Measurements from ENCODE around the gene DNAJC28.
A peak's percentile ranks its signal among the peaks of the same experiment; 100 is the strongest.
"Not testable (repeated sequence)": the region's sequence is repeated elsewhere in the genome, so short reads cannot be mapped to it uniquely, and the experiment has no call there.

The DNAJC28 gene, protein sequence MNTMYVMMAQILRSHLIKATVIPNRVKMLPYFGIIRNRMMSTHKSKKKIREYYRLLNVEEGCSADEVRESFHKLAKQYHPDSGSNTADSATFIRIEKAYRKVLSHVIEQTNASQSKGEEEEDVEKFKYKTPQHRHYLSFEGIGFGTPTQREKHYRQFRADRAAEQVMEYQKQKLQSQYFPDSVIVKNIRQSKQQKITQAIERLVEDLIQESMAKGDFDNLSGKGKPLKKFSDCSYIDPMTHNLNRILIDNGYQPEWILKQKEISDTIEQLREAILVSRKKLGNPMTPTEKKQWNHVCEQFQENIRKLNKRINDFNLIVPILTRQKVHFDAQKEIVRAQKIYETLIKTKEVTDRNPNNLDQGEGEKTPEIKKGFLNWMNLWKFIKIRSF

DNA sequence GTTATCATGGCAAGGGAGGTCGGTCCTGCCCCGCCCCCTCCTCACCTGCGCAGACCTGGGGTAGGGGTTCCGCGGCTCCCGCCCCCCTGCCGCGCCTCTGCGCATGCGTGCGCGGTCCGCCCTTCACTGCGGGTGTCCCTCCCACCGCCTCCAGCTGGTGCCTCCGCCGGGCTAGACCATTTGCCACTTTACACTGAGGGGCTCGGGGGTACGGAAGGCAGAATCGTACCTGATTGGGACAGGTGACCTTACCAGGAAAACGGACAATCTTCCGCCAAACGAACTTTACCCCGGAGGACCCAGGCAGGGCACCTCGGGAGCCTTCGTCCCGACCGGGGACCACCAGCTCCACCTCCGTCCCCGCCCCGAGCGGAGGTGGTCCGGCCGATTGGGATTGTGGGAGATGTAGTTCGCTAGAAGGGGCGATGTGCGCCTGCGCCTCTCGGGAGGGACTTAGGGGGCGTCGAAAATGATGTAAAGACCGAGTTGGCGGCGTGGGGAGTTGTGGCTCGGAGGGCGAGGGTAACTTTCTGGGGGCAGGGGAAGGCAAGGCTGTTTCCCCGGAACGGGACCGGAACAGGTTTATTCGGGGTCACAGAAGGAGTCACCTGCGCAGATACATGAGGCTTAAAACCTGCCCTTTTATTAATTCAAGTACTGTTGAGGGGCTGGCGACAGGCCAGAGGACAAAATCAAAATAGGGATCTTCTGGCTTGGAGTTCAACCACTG is at the start of gene DNAJC28:
Gene DNAJC28 (minus strand): TSS at position 344 of the 730 bp plus-strand sequence. CDS start 2,323 bp downstream, outside the sequence.
- in situ Hi-C loops (cut with HindIII; ENCODE audit: low pct_ligation_motif_present, low pct_unique_long_range_greater_than_20kb, low sequenced_read_pairs): no loop called here
- peak; percentile 90 for DNase-seq

DNA sequence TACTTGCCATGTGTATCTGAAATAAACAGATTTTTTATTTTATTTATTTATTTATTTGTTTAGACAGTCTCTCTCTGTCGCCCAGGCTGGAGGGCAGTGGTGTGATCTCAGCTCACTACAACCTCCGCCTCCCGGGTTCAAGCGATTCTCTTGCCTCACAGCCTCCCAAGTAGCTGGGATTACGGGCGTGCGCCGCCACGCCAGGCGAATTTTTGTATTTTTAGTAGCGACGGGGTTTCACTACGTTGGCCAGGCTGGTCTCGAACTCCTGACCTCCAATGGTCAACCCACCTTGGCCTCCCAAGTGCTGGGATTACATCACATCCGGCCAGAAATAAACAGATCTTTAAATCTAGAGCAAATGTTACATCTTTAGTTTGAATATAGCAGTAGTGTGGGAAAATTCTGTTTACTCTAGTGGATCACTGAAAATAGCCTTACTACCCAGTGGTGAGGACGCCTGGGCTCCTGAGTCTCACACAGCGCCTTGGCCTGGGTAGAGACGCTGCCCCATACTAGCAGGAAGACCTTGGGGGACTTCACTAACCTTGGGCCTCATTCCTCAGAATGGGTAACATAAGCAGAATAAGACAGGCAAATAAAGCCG is 49.7 kb upstream of the DNAJC28 start:
- peak; percentile 32 for DNase-seq
- in situ Hi-C loops (cut with HindIII; ENCODE audit: low pct_ligation_motif_present, low pct_unique_long_range_greater_than_20kb, low sequenced_read_pairs): no loop called here

DNA sequence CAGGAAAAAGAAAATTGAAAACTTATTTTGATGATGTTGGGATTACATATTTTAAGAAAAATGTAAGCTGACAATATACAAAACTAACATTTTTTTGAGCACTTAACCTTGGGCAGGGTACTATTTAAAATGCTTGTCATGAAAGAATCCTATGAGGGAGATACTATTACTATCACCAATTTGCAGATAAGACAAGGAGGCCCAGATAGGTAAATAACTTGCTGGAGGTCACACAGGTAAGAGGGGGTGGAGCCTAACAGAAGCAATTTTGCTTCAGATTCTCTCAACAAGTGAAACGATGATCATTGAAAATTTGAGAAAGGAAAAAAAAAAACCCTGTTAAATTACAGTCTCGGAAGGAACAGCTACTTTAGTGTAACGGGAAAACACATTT is 49.2 kb upstream of the DNAJC28 start:
- no peak for DNase-seq
- in situ Hi-C loops (cut with HindIII; ENCODE audit: low pct_ligation_motif_present, low pct_unique_long_range_greater_than_20kb, low sequenced_read_pairs): no loop called here

DNA sequence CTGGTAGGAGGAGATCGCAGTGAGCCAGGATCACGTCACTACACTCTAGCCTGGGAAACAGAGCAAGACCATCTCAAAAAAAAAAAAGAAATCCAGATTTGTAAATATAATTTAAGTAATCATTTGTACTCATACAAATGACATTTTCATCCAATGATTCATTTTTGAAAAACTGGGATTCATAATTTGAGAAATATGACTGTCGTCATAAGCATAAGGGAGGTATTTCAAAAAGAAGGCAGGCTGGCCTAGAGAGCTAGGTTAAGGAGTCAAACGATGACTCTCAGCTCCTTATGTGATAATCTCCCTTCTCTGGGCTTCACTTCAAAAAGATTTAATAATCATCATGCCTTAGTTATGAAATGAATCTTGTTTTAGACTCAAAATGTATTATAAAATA is 48.1 kb upstream of the DNAJC28 start:
- in situ Hi-C loops (cut with HindIII; ENCODE audit: low pct_ligation_motif_present, low pct_unique_long_range_greater_than_20kb, low sequenced_read_pairs): no loop called here
- no peak for DNase-seq

DNA sequence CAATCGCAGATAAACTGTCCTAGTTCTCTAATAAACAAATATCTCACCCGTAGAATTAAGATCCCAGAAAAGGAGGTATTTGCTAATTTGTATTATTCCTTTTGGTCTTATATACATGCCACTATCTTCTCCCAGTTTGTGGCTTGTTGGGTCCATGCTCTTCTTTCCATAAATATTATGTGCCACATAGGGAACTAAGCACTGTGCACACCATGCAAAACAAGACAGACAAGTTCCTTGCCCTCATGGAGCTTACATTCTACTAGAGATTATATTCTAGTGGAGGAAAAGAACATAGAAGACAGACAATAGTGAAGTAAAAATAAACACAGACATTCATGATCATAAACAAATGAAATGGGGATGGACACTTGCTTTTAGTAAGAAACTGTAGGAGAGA is 45.7 kb upstream of the DNAJC28 start:
- no peak for DNase-seq
- in situ Hi-C loops (cut with HindIII; ENCODE audit: low pct_ligation_motif_present, low pct_unique_long_range_greater_than_20kb, low sequenced_read_pairs): no loop called here

DNA sequence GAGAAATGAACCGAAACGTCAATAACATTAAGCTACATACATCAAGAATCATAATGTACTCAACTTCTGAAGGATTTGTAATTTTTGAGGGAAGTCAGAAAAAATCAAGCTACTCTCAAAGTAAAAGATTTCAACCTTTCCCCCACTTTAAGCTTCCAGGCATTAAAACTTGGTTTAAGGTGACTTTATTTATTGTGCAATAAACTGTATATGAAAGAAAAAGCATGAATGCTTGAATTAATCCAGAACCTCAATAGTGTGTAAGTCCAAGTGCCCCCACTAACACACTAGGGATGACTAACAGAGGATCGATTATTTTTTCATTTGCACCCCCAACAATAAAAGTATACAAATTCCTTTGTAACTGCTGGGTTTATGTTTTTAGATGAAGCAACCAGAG is 39.5 kb upstream of the DNAJC28 start:
- DNase-seq: no peak
- in situ Hi-C loops (cut with HindIII; ENCODE audit: low pct_ligation_motif_present, low pct_unique_long_range_greater_than_20kb, low sequenced_read_pairs): no loop called here

DNA sequence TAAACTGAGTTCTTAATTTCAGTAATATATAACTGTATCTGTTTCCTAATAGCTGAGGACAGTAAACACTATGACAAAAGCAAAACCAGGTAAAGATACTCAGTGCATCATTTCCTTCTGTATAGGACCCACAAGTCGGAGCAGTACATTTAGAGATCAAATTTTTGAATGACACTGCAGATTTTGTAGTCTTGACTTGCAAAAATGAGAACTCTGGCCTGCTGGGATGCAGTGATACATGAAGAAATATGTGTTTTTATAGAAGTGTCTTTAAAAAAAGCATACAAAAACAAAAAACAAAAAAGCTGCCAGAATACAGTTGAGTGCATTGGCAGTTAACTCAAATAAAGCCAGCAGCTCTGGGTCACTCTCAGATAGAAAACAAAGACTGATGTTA is 31.4 kb upstream of the DNAJC28 start:
- no peak for DNase-seq
- in situ Hi-C loops (cut with HindIII; ENCODE audit: low pct_ligation_motif_present, low pct_unique_long_range_greater_than_20kb, low sequenced_read_pairs): no loop called here

DNA sequence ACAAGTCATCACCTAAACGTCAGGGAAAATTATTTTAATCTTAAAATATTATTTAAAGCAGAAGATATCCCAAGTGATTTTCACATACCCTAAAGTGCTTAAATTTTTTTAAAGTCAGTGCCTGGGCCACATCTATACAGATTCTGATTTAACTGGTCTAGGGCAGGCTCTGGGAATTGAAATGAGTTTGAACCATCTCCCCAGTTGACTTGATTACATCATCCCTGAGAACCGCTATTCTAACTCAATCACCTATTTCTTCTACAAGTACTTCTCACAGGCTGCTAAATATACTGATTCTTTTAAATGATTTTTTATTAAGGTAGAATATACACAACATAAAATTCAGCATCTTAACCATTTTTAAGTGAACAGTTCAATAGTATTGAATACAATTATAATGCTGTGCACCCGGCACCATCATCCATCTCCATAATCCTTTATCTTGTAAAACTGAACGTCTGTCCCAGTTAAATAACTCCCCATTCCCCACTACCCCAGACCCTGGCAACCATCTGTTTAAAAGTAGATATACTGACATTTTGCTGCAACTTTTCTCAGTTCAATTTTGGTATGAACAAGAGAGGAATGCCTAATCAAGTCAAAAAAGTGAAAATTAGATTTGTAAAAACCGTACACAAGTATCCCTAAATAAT is 30.9 kb upstream of the DNAJC28 start:
- in situ Hi-C loops (cut with HindIII; ENCODE audit: low pct_ligation_motif_present, low pct_unique_long_range_greater_than_20kb, low sequenced_read_pairs): no loop called here
- DNase-seq: no peak

DNA sequence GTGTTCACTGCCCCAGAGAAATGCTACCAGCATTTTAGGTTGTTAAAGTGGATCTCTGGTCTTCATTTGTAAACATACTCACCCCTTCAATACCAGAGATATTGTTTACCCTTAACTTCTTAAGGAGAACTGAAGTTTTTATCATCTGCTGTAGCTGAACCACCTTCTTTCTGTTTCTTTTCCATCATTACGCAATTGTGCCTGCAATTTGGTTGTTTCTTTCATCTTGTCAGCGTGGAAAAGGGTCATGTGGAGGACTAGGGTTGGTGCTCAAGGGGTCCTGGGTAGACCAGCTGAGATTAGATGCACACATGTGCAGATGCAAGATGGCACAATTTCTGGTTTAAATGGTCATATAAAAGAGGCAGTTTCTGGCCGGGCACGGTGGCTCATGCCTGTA is 27.4 kb upstream of the DNAJC28 start:
- in situ Hi-C loops (cut with HindIII; ENCODE audit: low pct_ligation_motif_present, low pct_unique_long_range_greater_than_20kb, low sequenced_read_pairs): no loop called here
- DNase-seq: no peak

DNA sequence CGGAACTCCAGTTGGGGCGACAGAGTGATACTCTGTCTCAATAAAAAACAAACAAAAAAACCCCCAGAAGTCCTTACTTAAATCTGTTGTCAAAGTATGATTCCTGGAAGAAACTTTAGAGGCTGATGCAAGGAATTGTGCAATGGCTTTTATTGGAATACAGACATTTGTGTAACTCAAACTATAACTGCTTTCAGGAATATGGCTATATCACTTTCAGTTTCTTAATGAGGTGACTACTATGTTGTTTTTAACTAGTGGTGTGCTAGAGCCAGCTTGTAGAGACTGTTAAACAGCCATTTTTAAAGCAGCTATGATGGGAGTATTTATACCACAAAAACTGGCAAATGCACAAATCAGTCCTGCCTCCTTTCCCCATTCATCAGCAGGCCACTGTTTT is 22.7 kb upstream of the DNAJC28 start:
- no peak for DNase-seq
- in situ Hi-C loops (cut with HindIII; ENCODE audit: low pct_ligation_motif_present, low pct_unique_long_range_greater_than_20kb, low sequenced_read_pairs): no loop called here

DNA sequence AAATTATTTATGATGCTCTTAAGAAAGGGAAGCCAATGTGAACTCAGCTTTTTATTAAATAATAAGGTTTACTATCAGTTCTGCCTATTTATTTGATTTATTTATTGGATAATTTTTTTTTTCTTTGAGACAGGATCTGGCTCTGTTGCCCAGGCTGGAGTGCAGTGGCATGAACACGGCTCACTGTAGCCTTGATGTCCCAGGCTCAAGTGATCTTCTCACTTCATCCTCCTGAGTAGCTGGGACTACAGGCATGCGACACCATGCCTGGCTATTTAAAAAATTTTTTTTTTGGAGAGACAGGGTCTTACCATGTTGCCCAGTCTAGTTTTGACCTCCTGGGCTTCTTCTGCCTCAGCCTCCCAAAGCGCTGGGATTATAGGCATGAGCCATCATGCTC is 21.0 kb upstream of the DNAJC28 start:
- no peak for DNase-seq
- in situ Hi-C loops (cut with HindIII; ENCODE audit: low pct_ligation_motif_present, low pct_unique_long_range_greater_than_20kb, low sequenced_read_pairs): no loop called here

DNA sequence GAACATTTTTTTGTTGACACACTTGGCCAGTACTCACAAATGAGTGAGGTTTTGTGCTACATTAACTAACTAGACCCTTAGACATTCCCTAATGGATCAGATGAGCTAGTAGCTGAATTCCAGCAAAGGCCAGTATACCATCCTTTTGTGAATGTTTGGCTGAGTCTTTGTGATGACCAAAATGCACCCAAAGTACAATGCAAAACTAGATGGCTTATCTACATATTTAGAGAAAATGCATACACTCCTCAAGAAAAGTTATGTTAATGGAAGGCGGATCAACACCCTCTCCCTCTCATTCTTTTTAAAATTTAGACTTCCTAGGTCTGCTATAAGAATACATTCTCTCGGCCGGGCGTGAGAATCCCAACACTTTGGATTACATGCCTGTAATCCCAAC is 20.1 kb upstream of the DNAJC28 start:
- DNase-seq: no peak

DNA sequence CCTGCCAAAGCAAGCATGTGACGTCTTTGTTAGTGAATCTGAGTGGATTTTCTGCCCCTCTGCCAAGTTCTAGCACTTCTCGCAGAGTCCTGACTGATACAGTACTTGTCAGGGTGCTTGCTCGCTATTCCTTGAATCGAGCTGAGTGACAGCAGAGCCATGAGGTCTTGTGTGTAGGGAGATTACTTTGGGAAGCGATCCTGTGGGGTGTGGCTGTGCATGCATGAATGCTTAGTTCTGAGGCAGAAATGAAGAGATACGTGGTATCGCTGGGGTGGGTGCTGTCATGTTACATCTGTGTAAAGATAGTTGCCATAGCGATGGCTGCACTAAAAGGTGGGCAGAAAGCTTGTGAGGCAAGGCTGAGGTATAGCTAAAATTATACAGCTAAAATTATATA is 19.3 kb upstream of the DNAJC28 start:
- in situ Hi-C loops (cut with HindIII; ENCODE audit: low pct_ligation_motif_present, low pct_unique_long_range_greater_than_20kb, low sequenced_read_pairs): no loop called here
- no peak for DNase-seq

More for the DNA sequence above, 20.1 kb upstream of the DNAJC28 start:
- in situ Hi-C loops (cut with HindIII; ENCODE audit: low pct_ligation_motif_present, low pct_unique_long_range_greater_than_20kb, low sequenced_read_pairs): no loop called here

DNA sequence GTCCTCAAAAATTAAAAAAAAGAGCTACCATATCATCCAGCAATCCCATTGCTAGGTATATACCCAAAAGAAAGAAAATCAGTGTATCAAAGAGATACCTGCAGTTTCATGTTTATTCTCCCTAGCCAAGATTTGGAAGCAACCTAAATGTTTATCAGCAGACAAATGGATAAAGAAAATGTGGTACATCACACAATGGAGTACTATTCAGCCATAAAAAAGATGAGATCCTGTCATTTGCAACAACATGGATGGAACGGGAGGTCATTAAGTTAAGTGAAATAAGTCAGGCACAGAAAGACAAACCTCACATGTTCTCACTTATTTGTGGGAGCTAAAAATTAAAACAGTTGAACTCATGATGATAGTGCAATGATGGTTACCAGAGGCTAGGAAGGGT is 15.5 kb upstream of the DNAJC28 start:
- in situ Hi-C loops (cut with HindIII; ENCODE audit: low pct_ligation_motif_present, low pct_unique_long_range_greater_than_20kb, low sequenced_read_pairs); DNase-seq: not testable (repeated sequence)

DNA sequence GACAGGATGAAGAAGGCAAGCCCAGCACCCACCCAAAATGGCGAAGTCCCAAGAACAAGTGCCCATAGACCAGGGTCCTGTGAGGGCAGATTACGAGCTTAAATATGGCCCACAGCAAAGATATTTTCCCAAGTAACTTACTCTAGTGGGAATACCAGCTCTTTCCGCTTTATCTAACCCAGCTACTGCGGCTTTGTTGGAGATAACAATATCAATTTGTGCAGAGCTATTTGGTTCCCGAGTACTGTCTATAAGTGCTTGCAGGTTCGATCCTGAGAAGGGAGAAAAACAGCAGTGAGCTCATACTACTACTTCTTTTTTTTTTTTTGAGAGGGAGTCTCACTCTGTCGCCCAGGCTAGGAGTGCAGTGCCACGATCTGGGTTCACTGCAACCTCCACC is 14.3 kb upstream of the DNAJC28 start:
- no peak for DNase-seq
- in situ Hi-C loops (cut with HindIII; ENCODE audit: low pct_ligation_motif_present, low pct_unique_long_range_greater_than_20kb, low sequenced_read_pairs): no loop called here

DNA sequence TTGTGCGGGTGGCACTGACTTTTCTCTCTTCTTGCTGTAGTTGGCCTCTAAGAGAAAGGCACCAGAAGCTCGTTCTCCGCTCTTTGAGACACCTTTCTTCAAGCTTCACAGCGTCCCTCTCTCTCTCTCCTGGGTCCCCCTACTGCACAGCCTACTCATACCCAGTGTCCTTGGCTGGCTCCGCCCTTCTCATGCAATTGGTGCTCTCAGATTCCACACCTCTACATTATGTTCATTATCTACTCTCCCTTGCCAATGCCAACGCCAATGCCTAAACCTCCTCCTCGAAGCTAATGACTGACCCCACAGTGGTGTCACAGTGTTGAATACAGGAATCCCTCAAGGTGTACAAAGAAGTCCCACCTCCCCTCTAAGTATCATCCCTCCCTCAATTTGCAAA is 4.8 kb upstream of the DNAJC28 start:
- in situ Hi-C loops (cut with HindIII; ENCODE audit: low pct_ligation_motif_present, low pct_unique_long_range_greater_than_20kb, low sequenced_read_pairs): no loop called here
- DNase-seq: no peak

DNA sequence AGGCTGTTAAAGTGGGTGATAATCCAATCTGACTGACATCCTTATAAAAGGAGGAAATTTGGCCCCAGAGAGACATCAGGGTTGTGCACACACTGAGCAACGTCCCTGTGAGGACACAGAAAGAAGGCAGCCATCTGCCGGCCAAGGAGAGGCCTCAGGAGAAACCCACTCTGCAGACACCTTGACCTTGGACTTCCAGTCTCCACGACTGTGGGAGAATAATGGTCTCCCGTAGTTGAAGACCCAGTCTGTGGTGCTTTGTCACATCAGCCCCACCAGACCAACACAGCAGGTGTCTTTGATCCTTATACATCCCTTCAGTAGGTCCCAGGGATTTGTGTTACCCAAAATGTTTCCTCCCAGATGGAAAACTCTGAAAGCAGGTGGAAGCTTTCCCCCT is 4.2 kb upstream of the DNAJC28 start:
- in situ Hi-C loops (cut with HindIII; ENCODE audit: low pct_ligation_motif_present, low pct_unique_long_range_greater_than_20kb, low sequenced_read_pairs): no loop called here
- DNase-seq: no peak

DNA sequence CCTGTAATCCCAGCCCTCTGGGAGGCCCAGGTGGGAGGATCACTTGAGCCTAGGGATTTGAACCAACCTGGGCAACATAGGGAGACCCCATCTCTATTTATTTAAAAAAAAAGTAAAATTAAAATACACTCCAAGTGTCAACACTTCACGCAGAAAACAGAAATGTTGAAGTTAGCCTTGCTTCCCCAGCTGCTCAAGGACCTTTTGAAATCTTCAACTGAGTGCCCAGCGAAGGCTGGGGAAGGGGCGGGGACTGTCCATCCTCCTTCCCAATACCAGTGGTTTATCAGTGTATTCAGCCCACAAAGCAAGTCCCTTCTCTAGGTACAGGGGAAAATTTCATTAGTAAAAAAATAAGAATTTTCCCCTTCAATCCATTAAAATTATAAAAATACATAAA is 2.2 kb upstream of the DNAJC28 start:
- in situ Hi-C loops (cut with HindIII; ENCODE audit: low pct_ligation_motif_present, low pct_unique_long_range_greater_than_20kb, low sequenced_read_pairs): no loop called here
- no peak for DNase-seq

DNA sequence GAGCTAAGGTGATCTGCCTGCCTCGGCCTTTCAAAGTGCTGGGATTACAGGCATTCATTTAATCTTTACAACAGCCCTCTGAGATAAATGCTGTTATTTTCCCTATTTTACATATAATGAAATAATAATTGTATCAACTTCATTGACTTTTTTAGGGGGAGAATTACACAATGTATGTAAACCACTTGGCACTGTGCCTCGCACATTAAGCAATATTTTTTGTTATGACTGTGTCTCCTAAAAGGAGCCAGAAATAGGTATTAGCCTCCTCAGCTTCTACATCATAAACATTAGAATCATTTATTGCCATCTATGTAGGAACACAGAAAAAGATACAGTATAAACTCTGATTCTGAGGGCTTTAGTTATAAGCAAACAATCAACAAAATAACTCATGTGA is 1.1 kb upstream of the DNAJC28 start:
- in situ Hi-C loops (cut with HindIII; ENCODE audit: low pct_ligation_motif_present, low pct_unique_long_range_greater_than_20kb, low sequenced_read_pairs): no loop called here
- no peak for DNase-seq
